NCI-H1105 treated with DMSO at 0.1 percent for 48 hours (cell line): ENCODE results near the gene GGN.
"Not testable (repeated sequence)": the region's sequence is repeated elsewhere in the genome, so short reads cannot be mapped to it uniquely, and the experiment has no call there.

Source experiments
- DNase-seq: peaks from one replicate; lab custom pipeline; 2025; lab: John Stamatoyannopoulos, UW

Gene GGN

DNA sequence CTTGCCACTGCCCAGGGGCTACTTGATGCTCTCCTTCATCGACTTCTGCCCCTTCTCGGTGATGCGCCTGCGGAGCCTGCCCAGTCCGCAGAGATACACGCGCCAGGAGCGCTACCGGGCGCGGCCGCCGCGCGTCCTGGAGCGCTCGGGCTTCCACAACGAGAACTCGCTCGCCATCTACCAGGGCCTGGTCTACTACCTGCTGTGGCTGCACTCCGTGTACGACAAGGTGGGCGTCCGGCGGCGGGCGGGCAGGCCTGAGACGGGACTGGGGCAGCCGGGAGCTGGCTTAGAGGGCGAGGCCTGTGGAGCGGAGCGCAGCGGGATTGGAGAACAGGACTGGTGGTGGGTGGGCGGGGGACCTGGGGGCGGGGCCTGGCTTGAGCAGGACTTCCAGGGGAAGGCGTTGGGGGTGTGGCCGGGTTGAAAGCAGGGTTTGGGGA, 26.2 kb downstream of the GGN start:
- peak; percentile 81 for DNase-seq

DNA sequence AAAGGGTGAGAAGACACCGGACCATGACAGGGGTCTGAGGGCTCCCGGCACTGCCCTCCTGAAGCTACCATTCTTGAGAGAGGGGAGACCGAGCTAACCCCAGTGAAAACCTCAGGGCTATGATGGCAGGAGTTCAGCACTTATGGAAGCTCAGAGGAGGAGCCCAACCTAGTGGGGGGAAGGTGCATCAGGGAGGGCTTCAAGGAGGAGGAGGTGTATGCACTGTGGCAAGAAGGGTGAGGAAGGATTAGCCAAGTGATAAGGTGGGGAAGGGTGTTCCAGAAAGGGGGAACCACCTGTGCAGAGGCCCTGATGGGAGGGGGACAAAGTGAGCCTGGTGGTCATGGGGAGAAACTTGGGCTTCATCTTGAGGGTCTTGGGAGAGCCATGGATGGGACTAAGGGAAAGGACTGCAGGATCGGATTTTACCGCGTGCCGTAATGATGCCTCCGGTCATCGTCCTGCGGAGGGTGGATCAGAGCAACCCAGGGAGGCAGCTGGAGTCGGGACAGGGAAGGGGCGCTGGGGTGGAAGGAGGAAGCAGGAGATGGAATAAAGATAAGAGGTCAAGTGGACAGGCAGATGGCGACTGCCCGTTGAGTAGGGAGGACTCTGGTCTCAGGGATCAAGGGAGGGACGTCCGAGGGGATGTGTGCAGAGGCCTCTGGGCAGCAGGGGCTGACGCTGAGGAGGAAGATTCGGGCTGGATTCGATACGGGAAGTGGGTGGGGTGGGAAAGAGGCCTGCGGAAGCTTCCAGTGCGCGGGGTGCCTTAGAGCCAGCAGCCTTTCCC, 26.8 kb downstream of the GGN start:
- no peak for DNase-seq

- no peak for DNase-seq
Observed at GRCh38 chr19:38360351-38360750, 27.5 kb downstream of the GGN start.

DNA sequence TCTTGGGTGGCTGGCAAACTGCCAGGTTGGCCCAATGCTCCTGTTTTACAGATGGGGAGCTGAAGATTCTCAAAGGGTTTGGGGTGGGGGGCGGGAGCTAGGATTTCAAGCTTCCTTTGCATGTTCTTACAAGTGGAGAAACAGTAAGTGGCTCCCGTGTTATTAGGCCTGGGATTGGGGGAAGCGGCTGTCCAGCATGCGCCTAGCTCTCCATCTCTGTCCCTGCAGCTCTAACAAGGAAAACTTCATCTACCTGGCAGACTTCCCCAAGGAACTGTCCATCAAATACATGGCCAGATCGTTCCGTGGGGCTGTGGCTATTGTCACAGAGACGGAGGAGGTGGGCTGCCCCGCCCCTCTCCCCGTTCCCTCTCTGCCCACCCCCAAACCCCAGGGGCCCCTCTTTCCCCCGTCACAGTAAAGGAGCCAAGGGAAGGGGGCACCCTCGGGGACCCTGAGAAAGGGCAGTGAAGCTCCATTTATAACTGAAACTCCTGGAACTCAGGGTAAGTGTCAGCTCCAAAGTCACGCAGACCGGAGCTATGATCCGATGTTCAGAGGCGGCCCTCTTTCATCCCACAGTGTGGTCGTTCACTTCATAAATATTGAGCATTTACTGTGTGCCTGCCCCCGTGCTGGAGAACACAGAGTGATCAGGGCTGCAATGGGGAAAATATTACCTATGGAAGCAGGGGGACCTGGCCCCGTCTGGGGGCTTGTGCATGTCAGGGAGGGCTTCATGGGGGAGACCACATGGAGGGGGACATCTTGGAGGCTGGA, 28.4 kb downstream of the GGN start:
- DNase-seq = no peak

- DNase-seq = no peak
Observed at GRCh38 chr19:38358071-38358470, 29.8 kb downstream of the GGN start.

DNA sequence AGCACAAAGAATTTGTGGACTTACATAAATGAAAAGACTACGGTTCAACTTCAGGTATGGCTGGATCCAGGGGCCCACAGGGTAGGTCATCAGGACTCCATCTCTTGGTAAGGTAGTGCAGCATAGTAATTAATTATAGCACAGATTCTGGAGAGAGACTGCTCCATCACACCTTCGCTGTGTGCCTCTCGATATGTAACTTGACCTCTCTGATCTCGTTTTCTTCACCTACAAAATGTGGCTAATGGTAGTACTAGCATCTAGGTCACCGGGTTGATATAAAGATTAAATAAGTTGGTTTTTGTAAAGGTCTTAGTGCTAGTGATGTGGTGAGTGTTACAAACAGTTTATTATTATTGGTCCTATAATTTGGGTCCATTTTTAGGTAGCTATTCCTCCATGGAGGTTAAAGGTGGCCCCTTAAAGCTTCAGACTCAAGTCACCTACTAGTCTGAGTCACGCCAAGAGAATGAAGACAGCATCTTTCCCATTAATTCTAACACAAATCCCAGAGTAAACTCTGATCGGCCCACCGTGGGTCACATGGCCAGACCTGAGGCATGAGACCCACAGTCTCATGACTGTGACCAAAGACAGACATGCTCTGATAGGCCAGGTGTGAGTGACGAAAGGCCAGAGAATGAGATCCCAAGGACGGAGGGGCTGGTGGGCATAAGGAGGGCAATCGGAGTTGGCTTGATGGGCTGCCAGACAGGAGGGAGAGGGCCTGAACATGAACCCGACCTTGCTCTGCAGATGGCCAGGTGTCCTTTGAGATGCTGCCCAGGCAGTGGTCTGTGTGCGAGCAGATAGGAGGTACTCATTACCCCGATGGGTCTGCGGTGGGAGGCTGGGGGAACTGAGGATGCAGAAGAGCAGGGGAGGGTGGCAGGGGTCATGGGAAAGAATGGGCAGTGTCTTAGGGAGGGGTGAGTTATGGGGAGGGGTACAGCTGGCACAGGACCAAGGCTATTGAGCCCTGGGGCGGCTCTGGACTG, 31.8 kb downstream of the GGN start:
- DNase-seq = no peak

- no peak for DNase-seq
Observed at GRCh38 chr19:38352611-38353010, 35.2 kb downstream of the GGN start.

DNA sequence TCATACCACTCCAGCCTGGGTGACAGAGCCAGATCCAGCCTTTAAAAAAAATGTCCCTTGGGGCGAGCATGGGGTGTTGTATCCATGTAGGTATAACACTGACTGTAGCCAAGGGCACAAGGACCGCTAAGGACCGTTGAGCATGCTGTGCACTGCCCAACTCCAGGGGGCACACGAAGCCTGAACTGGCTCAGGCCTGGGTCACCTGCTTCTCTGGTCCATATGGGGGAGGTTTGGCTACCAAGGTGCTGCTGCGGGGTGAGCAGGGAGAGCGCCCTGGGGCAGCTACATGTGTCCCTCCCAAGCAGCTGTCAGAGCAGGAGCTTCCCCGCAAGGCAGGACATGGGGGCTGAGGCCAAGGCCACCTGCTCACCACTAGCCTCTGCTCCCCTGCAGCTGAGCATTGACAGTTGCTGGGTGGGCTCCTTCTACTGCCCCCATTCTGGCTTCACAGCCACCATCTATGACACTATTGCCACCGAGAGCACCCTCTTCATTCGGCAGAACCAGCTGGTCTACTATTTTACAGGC, 35.9 kb downstream of the GGN start:
- DNase-seq = no peak

- no peak for DNase-seq
Observed at GRCh38 chr19:38350883-38351282, 37.0 kb downstream of the GGN start.

- no peak for DNase-seq
Observed at GRCh38 chr19:38346837-38347236, 41.0 kb downstream of the GGN start.

- DNase-seq = no peak
Observed at GRCh38 chr19:38340927-38341326, 46.9 kb downstream of the GGN start.

- DNase-seq = not testable (repeated sequence)
Observed at GRCh38 chr19:38339011-38339410, 48.8 kb downstream of the GGN start.

- DNase-seq = no peak
Observed at GRCh38 chr19:38337360-38337653, 50.5 kb downstream of the GGN start.

DNA sequence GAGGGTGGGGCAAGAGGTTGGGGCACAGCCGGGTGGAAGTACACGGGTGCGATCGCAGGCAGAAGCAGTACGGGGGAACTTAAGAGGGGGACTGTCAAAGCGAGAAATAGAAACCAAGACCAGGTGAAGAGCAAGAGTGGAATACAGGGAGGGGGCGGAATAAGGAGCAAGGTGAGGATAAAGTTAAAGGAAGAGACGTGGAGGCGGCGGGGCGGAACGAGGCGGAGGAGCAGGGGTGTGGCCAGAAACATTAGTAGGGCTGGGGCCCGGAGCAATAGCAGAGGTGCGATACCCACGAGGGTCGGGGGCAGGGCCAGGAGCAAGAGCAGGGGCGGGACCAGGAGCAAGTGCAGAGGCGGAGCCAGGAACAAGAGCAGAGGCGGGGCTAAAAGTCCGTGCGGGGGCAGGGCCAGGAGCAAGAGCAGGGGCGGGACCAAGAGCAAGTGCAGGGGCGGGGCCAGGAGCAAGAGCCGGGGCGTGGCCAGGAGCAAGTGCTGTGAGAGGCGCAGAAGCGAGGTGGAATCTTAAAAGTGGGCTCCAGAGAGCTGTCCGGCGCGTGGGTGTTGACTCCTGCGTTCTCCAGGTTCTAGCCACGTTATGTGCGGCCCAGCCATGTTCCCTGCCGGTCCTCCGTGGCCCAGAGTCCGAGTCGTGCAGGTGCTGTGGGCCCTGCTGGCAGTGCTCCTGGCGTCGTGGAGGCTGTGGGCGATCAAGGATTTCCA, 51.0 kb downstream of the GGN start:
- DNase-seq = peak; percentile 94

GRCh38 chr19:38335949-38336637, 51.7 kb downstream of the GGN start:
- peak; percentile 96 for DNase-seq
